Skeletal muscle tissue (tissue), 4 donors: Measurements from ENCODE around the gene PTCD3. TPM values are rescaled to one million over a fixed set of nuclear protein-coding genes. Genes with fewer than 3 reads are reported as not detected.

Experiments used
- H3K27ac ChIP-seq: one replicate; pipeline ENCODE4 v1.7.0; 2013; ENCODE audit warnings: mild to moderate bottlenecking, low read depth, low read length, inconsistent platforms
- H3K27me3 ChIP-seq, 3 donors: one replicate each; pipeline ENCODE4 v1.7.0; 2013; ENCODE audit warnings: low read length in 3 of 3; ENCODE audit not compliant: control insufficient read depth in 3 of 3, insufficient read depth in 3 of 3
- H3K36me3 ChIP-seq, 3 donors: one replicate each; pipeline ENCODE4 v1.7.0; 2013; ENCODE audit warnings: low read length in 3 of 3; ENCODE audit not compliant: control insufficient read depth in 3 of 3, insufficient read depth in 3 of 3
- H3K4me1 ChIP-seq, 3 donors: one replicate each; pipeline ENCODE4 v1.7.0; 2013; ENCODE audit warnings: low read length in 3 of 3, mild to moderate bottlenecking in 3 of 3; ENCODE audit not compliant: control insufficient read depth in 3 of 3, insufficient read depth in 3 of 3
- H3K4me3 ChIP-seq, 3 donors: one replicate each; pipeline ENCODE4 v1.7.0; 2013; ENCODE audit warnings: low read length in 3 of 3
- H3K9ac ChIP-seq, 3 donors: one replicate each; pipeline ENCODE4 v1.7.0; 2013; ENCODE audit warnings: low read length in 3 of 3, mild to moderate bottlenecking in 3 of 3, moderate library complexity in 2 of 3, low read depth in 1 of 3
- H3K9me3 ChIP-seq, 3 donors: one replicate each; pipeline ENCODE4 v1.7.0; 2013; ENCODE audit warnings: low read length in 3 of 3; ENCODE audit not compliant: control insufficient read depth in 3 of 3
- total RNA-seq: library from RNA; depleted of rRNA; stranded (reverse); fragments of >200 nt; gene quantifications from one replicate; pipeline ENCODE4 v1.2.3, GENCODE V29; 2014
- donor health status: Osteomylitis.

PTCD3 gene
- total RNA-seq, 1 donor from 2014 or later: 87.2 TPM

- peaks cover 16 to 25% (median 17%) of the 10 kb centered on the region in 3 donors for H3K36me3 ChIP-seq
- peak overlapping the region; percentile 85 to 96 (median 94) for H3K9ac ChIP-seq
- no peaks in the 10 kb centered on the region for H3K9me3 ChIP-seq
- H3K27ac ChIP-seq: peak overlapping the region; percentile 81
- H3K4me3 ChIP-seq: peak overlapping the region; percentile 90 to 98 (median 92)
- peaks cover 19 to 38% (median 27%) of the 10 kb centered on the region in 3 donors for H3K4me1 ChIP-seq
- no peaks in the 10 kb centered on the region for H3K27me3 ChIP-seq
These were observed 996 bp downstream of the PTCD3 start for GRCh38 chr2:86107031-86107430.

GRCh38 chr2:86118130-86118529, 12.1 kb downstream of the PTCD3 start:
- H3K27me3 ChIP-seq: no peaks in the 10 kb centered on the region
- no peak overlapping the region for H3K4me3 ChIP-seq
- H3K9me3 ChIP-seq: no peaks in the 10 kb centered on the region
- no peak overlapping the region for H3K9ac ChIP-seq
- no peak overlapping the region for H3K27ac ChIP-seq
- H3K36me3 ChIP-seq: peaks cover 52 to 81% (median 80%) of the 10 kb centered on the region in 3 donors
- no peaks in the 10 kb centered on the region for H3K4me1 ChIP-seq

GRCh38 chr2:86123328-86123925, 17.4 kb downstream of the PTCD3 start:
- Histone ChIP-seq H3K27me3 (no peaks in the 10 kb centered on the region), H3K27ac (no peak overlapping the region), H3K9ac (no peak overlapping the region), H3K4me3 (no peak overlapping the region), H3K36me3 (peaks cover 51 to 94% (median 88%) of the 10 kb centered on the region in 3 donors), H3K4me1 (no peaks in the 10 kb centered on the region), H3K9me3 (no peaks in the 10 kb centered on the region)

- H3K4me1 ChIP-seq: no peaks in the 10 kb centered on the region
- peaks cover 53 to 95% (median 88%) of the 10 kb centered on the region in 3 donors for H3K36me3 ChIP-seq
- no peaks in the 10 kb centered on the region for H3K27me3 ChIP-seq
- no peaks in the 10 kb centered on the region for H3K9me3 ChIP-seq
- H3K9ac ChIP-seq: no peak overlapping the region
- H3K27ac ChIP-seq: no peak overlapping the region
- no peak overlapping the region for H3K4me3 ChIP-seq
These were observed 18.6 kb downstream of the PTCD3 start for GRCh38 chr2:86124683-86125082.

GRCh38 chr2:86134709-86135108, 28.7 kb downstream of the PTCD3 start:
- peaks cover 79 to 99% (median 92%) of the 10 kb centered on the region in 3 donors for H3K36me3 ChIP-seq
- H3K4me1 ChIP-seq: no peaks in the 10 kb centered on the region
- H3K27ac ChIP-seq: no peak overlapping the region
- no peaks in the 10 kb centered on the region for H3K27me3 ChIP-seq
- H3K9ac ChIP-seq: no peak overlapping the region
- no peak overlapping the region for H3K4me3 ChIP-seq
- H3K9me3 ChIP-seq: no peaks in the 10 kb centered on the region

GRCh38 chr2:86135653-86136052, 29.6 kb downstream of the PTCD3 start:
- Histone ChIP-seq H3K27me3 (no peaks in the 10 kb centered on the region), H3K4me1 (peaks cover 0 to 2% (median 0%) of the 10 kb centered on the region in 3 donors), H3K36me3 (peaks cover 78 to 97% (median 90%) of the 10 kb centered on the region in 3 donors), H3K4me3 (no peak overlapping the region), H3K9me3 (no peaks in the 10 kb centered on the region), H3K27ac (no peak overlapping the region), H3K9ac (no peak overlapping the region)

GRCh38 chr2:86136141-86136540, 30.1 kb downstream of the PTCD3 start:
- H3K27ac ChIP-seq: no peak overlapping the region
- H3K4me3 ChIP-seq: no peak overlapping the region
- no peaks in the 10 kb centered on the region for H3K27me3 ChIP-seq
- H3K9ac ChIP-seq: no peak overlapping the region
- peaks cover 74 to 92% (median 90%) of the 10 kb centered on the region in 3 donors for H3K36me3 ChIP-seq
- peaks cover 0 to 4% (median 4%) of the 10 kb centered on the region in 3 donors for H3K4me1 ChIP-seq
- no peaks in the 10 kb centered on the region for H3K9me3 ChIP-seq

GRCh38 chr2:86138736-86139625, 32.9 kb downstream of the PTCD3 start:
- no peaks in the 10 kb centered on the region for H3K9me3 ChIP-seq
- H3K27me3 ChIP-seq: no peaks in the 10 kb centered on the region
- peaks cover 0 to 5% (median 4%) of the 10 kb centered on the region in 3 donors for H3K4me1 ChIP-seq
- no peak overlapping the region for H3K27ac ChIP-seq
- no peak overlapping the region for H3K4me3 ChIP-seq
- H3K36me3 ChIP-seq: peaks cover 62 to 87% (median 85%) of the 10 kb centered on the region in 3 donors
- H3K9ac ChIP-seq: no peak overlapping the region

- Histone ChIP-seq H3K9me3 (no peaks in the 10 kb centered on the region), H3K36me3 (peaks cover 63 to 86% (median 85%) of the 10 kb centered on the region in 3 donors), H3K9ac (no peak overlapping the region), H3K27ac (no peak overlapping the region), H3K4me1 (peaks cover 0 to 5% (median 4%) of the 10 kb centered on the region in 3 donors), H3K4me3 (no peak overlapping the region), H3K27me3 (no peaks in the 10 kb centered on the region)
These were observed 33.9 kb downstream of the PTCD3 start for GRCh38 chr2:86139981-86140380.

GRCh38 chr2:86140969-86141392, 34.9 kb downstream of the PTCD3 start:
- no peak overlapping the region for H3K4me3 ChIP-seq
- no peaks in the 10 kb centered on the region for H3K9me3 ChIP-seq
- peaks cover 0 to 5% (median 4%) of the 10 kb centered on the region in 3 donors for H3K4me1 ChIP-seq
- peaks cover 60 to 86% (median 85%) of the 10 kb centered on the region in 3 donors for H3K36me3 ChIP-seq
- peak overlapping the region; percentile 50 for H3K27ac ChIP-seq
- H3K27me3 ChIP-seq: no peaks in the 10 kb centered on the region
- no peak overlapping the region for H3K9ac ChIP-seq
